H1 (cell line): ENCODE data around the gene DTNB. TPM values are rescaled to one million over a fixed set of nuclear protein-coding genes. Genes with fewer than 3 reads are reported as not detected.

ENCODE experiments used
- JUN ChIP-seq: IDR thresholded peaks from 2 replicates; pipeline ENCODE4 v1.6.1; 2011; ENCODE audit warnings: low read depth, mild to moderate bottlenecking, improper control_type of control experiment, low read length
- POLR2A ChIP-seq, 2 experiments: IDR thresholded peaks; 1 replicate in 1 of 2; 2 replicates in 1 of 2; pipeline ENCODE4 v1.6.1; 2011; ENCODE audit warnings: low read depth in 2 of 2, low read length in 2 of 2, mild to moderate bottlenecking in 2 of 2; ENCODE audit errors: control extremely low read depth in 1 of 2
- polyA plus RNA-seq, 7 experiments: library from polyadenylated mRNA; depleted of rRNA in 3 of 7; stranded (reverse) in 5 of 7; unstranded in 2 of 7; fragments of >200 nt in 5 of 7; fragments of 200-250 nt in 2 of 7; gene quantifications; 1 replicate in 5 of 7; 2 replicates in 1 of 7; 4 replicates in 1 of 7; pipeline versions ENCODE4 v1.2.1 to v1.2.3, GENCODE V29; 2011 to 2013; ENCODE audit warnings: missing spikeins in 2 of 7, mixed read lengths in 2 of 7
- total RNA-seq: library from RNA; stranded (reverse); fragmentation: NEBNext Ultra II Directional; extraction: Animal tissue kit (Norgen Biotek cat#: 25700); gene quantifications from 2 replicates; pipeline ENCODE4 v1.2.1, GENCODE V29; 2021

The DTNB gene
- total and polyA plus RNA-seq, 2 of the 8 experiments (the other 6 are each of a cell fraction or from before 2014, with no cell fraction given), result 39.6 to 49.5 TPM

DNA sequence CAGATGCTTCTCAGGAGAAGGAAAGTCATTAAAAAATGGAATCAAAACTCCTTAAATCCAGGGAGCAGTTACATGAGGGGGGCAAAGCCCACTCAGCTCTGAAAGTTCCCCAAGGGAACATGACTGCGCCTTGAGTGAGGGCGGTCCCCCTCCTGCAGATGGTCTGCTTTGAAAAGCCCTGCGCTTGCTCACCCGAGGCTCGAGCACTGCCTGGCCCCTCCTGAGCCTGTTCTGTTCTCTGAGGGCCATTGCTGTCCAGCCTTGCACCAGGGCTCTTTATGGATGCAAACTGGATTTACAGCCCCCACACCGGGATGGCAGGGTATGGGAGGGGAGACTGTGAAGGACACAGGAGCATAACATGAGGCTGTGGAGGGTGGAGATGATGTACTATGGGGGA is 293.8 kb downstream of the DTNB start (continued):
- no peak for TF ChIP-seq POLR2A (IDR thresholded peaks at IDR 0.05; ENCODE audit: control extremely low read depth in 1 of 2, low read depth in 2 of 2, low read length in 2 of 2)
- TF ChIP-seq JUN, result no peak
